Skin of body (tissue), 2 donors: ENCODE results near the gene TBC1D5. TPM values are rescaled to one million over a fixed set of nuclear protein-coding genes. Genes with fewer than 3 reads are reported as not detected.
"Not testable (repeated sequence)": the region's sequence is repeated elsewhere in the genome, so short reads cannot be mapped to it uniquely, and the experiment has no call there.

Experiments used
- DNase-seq: peaks from one replicate; lab custom pipeline; 2025; lab: John Stamatoyannopoulos, UW
- total RNA-seq: library from RNA; depleted of rRNA; stranded (reverse); fragments of >200 nt; gene quantifications from one replicate; pipeline ENCODE4 v1.2.3, GENCODE V29; 2014

The TBC1D5 gene
- total RNA-seq, 1 donor from 2014 or later, result 99.1 TPM

- not testable (repeated sequence) for DNase-seq
Measured at GRCh38 chr3:17648630-17649355, 93.6 kb downstream of the TBC1D5 start.

- DNase-seq, result peak; percentile 17
Measured at GRCh38 chr3:17645074-17645698, 97.2 kb downstream of the TBC1D5 start.

- DNase-seq, result no peak
Measured at GRCh38 chr3:17643691-17644090, 98.7 kb downstream of the TBC1D5 start.

- no peak for DNase-seq
Measured at GRCh38 chr3:17642474-17642873, 100.0 kb downstream of the TBC1D5 start.

GRCh38 chr3:17640466-17640865 is 102.0 kb downstream of the TBC1D5 start:
- no peak for DNase-seq

GRCh38 chr3:17639765-17640164 is 102.7 kb downstream of the TBC1D5 start:
- DNase-seq, result no peak

- DNase-seq, result no peak
Measured at GRCh38 chr3:17639257-17639656, 103.2 kb downstream of the TBC1D5 start.

- no peak for DNase-seq
Measured at GRCh38 chr3:17638356-17638755, 104.1 kb downstream of the TBC1D5 start.

- DNase-seq, result not testable (repeated sequence)
Measured at GRCh38 chr3:17635675-17636074, 106.8 kb downstream of the TBC1D5 start.

GRCh38 chr3:17634964-17635363 is 107.5 kb downstream of the TBC1D5 start:
- no peak for DNase-seq

GRCh38 chr3:17634201-17634600 is 108.2 kb downstream of the TBC1D5 start:
- DNase-seq, result no peak

- DNase-seq, result no peak
Measured at GRCh38 chr3:17632401-17633100, 109.9 kb downstream of the TBC1D5 start.

GRCh38 chr3:17631609-17632008 is 110.8 kb downstream of the TBC1D5 start:
- no peak for DNase-seq

GRCh38 chr3:17629400-17629799 is 113.0 kb downstream of the TBC1D5 start:
- DNase-seq, result no peak

- no peak for DNase-seq
Measured at GRCh38 chr3:17626395-17626794, 116.0 kb downstream of the TBC1D5 start.

GRCh38 chr3:17625133-17625532 is 117.3 kb downstream of the TBC1D5 start:
- no peak for DNase-seq

- no peak for DNase-seq
Measured at GRCh38 chr3:17623464-17623863, 119.0 kb downstream of the TBC1D5 start.

- DNase-seq, result no peak
Measured at GRCh38 chr3:17619968-17620367, 122.5 kb downstream of the TBC1D5 start.

- not testable (repeated sequence) for DNase-seq
Measured at GRCh38 chr3:17613017-17613416, 129.4 kb downstream of the TBC1D5 start.

- no peak for DNase-seq
Measured at GRCh38 chr3:17607905-17608304, 134.5 kb downstream of the TBC1D5 start.

GRCh38 chr3:17605934-17606333 is 136.5 kb downstream of the TBC1D5 start:
- DNase-seq, result no peak

- no peak for DNase-seq
Measured at GRCh38 chr3:17605032-17605431, 137.4 kb downstream of the TBC1D5 start.

- DNase-seq, result no peak
Measured at GRCh38 chr3:17602126-17602525, 140.3 kb downstream of the TBC1D5 start.
